Endometrium (tissue), 2 donors: ENCODE data around the gene TMED4.
"Not testable (repeated sequence)": the region's sequence is repeated elsewhere in the genome, so short reads cannot be mapped to it uniquely, and the experiment has no call there.

ENCODE experiments used
- FAIRE-seq: peaks from 2 replicates; lab custom pipeline; 2012; peaks lifted over from hg19 to GRCh38; lab: Jason Lieb, UNC
- donor health status: control.
- donor health status: control.

Gene TMED4

DNA sequence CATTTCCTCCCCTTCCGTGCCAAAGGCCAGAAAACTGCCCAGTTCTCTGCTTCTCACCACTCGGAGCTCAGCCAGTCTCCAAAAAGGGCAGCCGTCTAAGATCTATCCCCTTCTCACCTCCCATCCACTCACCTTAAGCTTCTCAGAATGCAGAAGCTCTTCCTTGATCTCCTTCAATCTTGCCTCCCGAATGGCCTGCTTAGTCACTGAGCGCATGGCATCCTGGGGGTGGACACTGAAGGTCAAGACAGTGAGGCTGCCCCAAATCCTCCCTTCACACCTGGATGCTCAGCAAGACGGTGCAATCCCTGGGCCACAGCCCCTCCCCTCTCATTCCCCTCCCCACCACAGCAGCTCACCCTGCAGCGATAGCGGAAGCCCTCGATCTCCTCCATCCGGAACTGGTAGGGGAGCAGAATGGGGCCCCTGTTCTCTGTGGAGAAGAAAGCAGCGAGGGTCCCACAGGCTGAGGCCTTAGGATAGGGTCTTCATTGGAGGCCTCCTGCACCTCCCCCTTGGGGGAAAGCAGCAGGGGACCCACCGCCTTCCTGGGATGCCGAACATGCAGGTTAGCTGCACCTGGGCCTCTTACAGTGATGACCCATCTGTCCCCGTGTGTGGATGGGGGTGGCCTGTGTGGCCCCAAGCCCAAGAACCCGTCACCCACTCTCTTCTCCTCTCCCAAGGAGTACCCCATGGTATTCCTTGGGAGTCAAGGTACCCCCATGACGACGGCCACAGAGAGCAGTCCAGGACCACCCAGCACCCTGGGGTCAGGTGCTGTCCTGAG, 13.1 kb downstream of the TMED4 start:
- no peak for FAIRE-seq

DNA sequence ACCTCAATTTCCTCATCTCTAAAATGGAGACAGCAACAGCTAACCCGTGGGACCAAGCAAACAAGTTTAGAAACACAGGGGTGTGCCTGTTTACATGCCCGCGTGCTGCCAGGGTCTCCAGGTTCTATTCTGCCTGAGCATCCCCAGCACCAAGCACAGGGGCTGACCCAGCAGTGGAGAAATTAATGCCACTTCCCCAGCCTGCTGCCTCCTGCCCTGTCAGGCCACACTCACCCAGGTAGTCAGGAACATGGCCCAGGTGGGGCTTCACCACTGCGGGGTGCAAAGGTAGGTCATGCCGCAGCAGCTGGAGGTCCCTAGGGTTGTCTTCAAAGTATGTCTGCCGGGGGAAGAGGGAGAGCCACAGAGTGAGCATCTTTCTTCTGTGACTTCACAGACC, 14.1 kb downstream of the TMED4 start:
- FAIRE-seq, result no peak

DNA sequence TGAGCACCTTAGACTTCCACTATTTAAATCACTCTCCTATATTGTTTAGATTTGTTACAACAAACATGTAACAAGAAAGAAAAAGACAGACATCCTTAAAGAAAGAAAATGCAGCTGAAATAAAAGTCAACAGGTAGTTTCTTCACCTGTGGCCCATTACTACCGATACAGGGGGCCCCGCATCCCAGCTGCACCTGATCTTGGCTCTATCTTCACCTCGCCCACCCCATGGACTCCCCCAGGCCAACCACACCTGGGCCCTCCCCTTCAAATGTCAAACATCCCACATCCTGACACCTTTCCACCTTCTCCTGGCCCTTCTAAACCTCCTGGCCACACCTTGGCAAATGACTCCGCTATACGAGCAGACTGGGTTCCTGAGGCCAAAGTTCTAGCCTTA, 15.4 kb downstream of the TMED4 start:
- no peak for FAIRE-seq

DNA sequence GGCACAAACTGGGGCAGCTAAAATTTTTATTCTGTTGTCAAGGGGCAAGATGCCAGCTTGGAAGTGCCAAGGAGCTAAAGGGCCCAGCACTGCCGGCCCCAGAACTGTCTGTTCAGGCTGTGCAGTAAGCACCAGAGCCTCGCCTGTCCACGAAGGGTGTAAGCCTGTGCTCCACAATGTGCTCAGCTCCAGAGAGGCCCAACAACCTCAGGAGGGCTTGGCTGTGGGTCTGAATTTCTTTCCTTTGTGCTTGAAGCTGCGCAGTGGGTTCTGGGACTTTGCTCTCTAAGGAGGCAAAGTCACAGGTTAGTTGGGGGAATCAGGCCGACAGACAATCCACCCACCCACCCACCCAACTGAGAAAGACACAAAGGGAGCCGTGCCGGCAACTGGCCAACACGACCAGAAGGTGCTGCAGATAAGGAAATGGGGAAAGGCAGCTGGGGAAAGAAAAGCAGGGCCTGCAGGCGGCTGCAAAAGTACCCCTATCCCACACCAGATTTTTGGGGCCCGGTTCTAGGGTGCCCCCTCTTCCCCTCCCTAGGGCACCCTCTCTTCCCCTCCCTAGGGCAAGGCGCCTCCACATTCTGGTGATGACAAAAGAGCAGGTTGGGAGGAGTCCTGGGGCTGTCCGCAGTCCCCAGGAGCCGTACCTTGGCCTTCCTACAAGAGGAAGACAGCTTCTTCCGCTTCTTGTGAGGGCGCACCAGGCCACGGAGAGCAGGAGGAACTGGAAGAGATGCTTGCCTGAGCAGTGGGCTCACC, 16.1 kb downstream of the TMED4 start:
- FAIRE-seq, result no peak

DNA sequence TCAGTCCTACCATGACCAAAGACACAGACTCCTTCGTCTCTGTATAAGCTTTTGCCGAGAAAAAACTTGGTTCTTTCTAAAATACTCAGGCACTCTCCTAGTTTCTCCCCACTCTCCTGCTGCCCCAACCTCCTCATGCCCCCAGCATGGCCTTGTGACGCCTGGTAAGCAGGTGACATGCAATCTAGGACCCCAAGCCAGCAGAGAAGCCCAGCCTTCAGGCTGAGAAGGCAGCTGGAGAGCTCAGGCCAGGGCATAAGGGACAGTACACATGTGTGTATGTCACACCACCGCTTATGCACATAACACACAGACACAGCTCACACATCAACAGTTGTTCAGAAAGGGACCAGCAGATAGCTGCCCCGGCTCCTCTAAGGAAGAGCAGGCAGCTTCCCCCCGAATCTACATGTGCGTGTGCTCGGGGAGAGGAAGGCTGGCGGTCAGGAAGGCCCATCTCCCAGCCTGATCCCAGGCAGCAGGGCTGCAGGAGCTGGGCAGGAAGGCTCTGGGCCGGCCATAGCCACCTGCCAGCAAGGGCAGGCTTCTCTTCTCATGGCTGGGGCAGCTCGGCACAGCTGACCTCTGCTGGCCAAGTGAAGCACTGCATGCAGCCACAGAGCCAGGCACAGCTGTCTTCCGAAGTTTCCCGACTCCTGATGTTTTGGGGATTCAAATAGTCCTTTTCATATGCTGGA, 16.8 kb downstream of the TMED4 start:
- no peak for FAIRE-seq

DNA sequence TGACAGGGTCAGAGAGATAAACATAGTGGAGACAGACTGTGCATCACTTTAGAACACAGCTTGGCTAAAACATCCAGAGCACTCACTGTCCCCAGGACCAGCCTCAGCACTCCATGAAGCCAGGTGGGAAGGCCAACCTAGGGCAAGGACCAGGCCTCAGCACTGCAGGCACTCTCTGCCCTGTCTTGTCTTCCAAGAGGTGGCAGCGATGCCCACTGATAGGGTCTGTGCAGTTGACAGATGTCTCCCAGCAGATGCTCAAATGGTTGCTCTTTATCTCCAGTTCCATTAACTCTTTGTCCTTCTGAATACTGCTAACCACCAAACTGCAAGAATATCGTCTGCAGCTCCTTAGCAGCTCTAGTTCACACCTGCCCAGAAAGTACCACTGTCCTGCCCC, 17.4 kb downstream of the TMED4 start:
- no peak for FAIRE-seq

DNA sequence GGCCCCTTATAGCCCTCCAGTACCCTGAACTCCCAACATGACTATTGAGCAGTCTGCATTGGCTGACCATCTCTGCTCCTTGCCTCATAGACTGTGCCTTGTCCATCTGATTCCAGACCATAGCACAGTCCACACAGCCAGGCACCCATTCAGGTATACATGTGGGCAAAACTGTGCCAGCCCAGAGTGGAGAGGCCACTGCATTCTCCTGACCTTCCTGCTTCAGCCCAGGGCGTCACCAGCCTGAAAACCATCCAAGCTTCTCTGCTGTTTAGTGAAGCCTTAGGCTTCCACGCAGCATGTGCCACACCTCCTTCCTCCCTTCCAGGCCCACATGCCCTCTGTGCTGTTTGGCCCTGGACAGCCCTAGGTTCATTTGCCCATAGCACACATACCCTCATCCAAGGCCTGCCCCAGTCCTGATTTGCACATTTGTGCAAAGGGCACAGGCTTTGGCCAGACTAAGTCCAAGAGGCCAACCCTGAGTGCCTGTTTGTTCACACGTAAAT, 18.8 kb downstream of the TMED4 start:
- FAIRE-seq, result no peak

DNA sequence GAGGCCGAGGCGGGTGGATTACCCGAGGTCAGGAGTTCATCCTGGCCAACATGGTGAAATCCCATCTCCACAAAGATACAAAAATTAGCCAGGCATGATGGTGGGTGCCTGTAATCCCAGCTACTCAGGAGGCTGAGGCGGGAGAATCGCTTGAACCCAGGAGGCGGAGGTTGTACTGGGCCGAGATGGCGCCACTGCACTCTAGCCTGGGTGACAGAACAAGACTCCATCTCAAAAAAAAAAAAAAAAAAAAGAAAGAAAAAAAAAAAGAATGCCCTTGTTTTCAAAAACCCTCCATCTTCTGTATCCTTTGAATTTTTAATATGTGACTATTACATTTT, 19.4 kb downstream of the TMED4 start:
- not testable (repeated sequence) for FAIRE-seq

DNA sequence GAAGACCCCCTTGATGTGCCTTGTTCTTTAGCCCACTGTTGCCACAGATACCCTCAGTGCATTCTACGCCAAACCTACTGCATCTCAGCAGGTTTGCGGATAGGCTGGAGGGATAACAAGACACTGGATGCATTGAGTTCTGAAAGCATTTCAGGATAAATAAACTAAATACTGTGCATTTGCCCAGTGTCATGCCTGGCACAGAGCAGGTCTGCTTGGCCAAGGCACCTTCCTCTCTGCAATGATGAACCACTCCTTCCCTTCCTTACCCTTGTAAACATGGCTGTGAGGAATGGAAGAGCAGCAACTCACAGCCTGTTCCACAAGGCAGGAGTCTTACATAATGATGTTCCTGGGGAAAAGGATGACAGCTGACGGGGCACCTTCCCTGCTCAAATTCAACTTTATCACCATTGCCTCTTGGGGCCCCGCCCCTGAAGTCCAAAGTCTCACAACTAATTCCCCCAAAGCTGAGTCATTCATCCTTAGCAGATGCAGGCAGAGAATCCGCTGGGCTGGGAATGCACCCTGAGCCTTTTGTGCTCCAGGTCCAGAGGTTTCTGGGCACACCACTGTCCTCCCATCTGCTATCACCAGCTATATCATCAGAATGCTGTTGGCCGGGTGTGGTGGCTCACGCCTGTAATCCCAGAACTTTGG, 19.9 kb downstream of the TMED4 start:
- FAIRE-seq, result no peak

DNA sequence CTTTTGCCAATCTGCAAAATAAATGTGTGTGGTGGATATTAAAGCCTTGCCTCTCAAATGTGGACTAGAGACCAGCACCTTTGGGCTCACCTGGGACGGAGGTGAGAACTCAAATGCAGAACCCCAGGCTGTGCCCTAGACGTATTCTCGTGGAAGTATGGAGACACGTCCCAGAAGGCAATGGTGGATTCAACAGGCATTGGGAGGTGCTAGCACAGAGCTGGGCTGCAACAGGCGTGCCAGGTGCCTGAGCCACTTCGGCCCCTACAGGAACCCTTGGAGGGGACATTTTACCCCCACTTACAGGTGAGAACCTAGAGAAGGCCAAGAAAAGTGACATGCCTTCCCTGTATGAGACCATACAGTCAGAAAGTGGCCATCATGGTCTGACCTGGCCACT, 20.6 kb downstream of the TMED4 start:
- FAIRE-seq, result no peak

DNA sequence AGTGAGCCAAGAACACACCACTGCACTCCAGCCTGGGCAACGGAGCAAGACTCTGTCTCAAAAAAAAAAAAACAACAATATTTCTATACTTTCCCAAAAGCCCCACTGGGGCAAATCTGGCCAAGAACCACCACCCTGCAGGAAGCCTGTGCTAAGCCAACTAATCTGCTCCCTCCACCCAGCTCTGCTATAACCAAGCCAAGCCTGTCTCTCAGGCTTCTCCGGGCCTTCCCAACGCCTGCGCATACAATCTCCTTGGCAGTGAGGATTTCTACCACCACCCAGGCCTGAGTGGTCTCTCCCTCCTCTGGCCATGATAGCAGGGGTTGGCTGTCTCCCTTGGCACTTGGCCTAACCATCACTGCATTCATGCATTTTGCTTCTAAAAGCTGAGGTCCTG, 22.5 kb downstream of the TMED4 start:
- no peak for FAIRE-seq

DNA sequence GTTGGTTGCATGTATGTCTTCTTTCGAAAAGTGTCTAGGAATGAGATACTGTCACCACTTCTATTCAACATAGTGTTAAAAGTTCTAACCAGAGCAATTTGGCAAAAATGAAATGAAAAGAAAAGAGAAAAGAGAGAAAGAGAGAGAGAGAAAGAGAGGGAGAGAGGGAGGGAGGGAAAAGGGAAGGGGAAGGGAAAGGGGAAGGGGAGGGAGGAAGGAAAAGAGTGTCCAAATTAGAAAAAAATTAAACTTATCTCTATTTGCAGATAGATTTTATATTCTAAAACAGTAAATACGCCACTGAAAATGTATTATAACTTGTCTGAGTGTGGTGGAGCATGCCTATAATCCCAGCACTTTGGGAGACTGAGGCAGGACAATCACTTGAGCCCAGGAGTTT, 24.5 kb downstream of the TMED4 start:
- FAIRE-seq, result no peak

DNA sequence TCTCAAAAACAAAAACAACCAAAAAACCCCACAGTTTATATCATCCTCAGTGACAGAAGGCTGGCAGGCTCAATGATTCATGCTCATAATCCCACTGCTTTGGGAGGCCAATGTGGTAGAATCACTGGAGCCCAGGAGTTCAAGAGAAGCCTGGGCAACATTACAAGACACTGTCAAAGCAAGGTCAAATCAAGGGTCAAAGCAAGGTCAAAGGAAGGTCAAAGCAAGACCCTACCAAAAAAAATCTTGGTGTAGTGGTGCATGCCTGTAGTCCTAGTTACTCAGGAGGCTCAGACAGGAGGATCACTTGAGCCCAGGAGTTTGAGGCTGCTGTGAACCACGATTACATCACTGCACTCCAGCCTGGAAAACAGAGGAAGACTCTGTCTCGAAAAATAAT, 26.7 kb downstream of the TMED4 start:
- no peak for FAIRE-seq

DNA sequence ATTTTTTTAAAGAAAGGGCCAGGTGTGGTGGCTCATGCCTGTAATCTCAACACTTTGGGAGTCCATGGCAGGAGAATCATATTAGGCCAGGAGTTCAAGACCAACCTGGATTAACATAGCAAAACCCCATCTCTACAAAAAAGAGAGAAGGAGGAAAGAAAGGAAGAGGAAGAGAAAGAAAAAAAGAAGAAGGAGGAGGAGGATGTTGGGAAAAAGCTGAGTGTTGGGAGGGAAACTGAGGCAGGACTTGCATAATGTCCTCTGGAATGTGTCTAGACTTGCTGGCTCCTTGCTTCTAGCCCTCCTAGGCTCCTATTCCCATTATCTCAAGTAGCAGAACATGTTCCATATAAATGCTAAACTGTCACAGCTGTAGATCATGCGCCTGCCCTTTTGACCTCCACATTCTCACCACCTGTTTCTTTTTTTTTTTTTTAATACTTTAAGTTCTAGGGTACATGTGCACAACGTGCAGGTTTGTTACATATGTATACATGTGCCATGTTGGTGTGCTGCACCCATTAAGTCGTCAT, 29.5 kb downstream of the TMED4 start:
- not testable (repeated sequence) for FAIRE-seq

DNA sequence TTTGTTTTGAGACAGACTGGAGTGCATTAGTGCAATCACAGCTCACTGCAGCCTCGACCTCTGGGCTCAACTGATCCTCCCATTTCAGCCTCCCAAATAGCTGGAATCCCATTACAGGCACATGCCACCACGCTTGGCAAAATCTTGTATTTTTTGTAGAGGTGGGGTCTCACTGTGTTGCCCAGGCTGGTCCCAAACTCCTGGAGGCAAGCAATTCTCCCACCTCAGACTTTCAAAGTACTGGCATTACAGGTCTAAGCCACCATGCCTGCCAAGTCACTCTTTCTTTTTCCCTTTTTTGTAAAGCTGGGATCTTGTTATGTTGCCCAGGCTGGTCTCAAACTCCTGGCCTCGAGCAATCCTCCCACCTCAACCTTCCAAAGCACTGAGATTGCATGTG, 32.6 kb downstream of the TMED4 start:
- FAIRE-seq, result no peak

DNA sequence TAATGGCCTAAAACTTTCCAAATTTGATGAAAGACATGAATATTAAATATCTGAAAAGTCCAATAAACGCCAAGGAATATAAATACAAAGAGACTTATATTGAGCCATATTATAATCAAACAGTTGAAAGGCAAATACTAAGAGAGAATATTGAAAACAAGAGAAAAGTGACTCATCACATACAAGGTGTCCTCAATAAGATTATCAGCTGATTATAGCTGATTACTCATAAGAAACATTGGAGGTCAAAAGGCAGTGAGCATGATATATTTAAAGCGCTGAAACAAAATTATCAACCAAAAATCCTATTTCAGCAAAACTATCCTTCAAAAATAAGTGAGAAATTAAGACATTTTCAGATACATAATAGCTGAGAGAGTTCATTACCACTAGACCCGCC, 33.1 kb downstream of the TMED4 start:
- FAIRE-seq, result no peak

DNA sequence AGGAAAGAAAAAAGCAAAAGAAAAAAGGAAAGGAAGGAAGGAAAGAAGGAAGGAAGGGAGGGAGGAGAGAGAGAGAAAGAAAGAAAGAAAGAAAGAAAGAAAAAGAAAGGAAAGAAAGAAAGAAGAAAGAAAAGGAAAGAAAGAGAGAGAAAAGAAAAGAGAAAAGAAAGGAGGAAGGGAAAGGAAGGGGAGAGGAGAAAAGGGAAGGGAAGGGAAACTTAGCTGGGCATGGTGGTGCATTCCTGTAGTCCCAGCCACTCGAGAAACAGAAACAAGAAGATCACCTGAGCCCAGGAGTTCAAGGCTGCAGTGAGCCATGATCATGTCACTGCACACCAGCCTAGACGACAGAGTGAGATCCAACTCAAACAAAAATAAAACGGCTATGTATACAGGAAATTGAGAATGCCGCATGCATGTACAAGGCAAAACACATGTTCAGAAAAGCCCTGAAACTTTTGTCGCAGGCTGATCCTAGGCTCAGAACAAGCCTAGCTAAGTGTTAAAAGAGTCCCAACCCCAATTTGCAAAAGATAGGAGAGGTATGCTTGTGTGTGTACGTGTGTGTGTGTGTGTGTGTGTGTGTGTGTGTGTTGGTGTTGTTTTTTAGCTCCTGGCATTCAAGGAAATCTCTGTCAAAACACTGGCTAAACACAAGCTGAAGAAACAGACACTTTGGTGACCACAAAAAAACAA, 34.3 kb downstream of the TMED4 start:
- FAIRE-seq, result no peak

DNA sequence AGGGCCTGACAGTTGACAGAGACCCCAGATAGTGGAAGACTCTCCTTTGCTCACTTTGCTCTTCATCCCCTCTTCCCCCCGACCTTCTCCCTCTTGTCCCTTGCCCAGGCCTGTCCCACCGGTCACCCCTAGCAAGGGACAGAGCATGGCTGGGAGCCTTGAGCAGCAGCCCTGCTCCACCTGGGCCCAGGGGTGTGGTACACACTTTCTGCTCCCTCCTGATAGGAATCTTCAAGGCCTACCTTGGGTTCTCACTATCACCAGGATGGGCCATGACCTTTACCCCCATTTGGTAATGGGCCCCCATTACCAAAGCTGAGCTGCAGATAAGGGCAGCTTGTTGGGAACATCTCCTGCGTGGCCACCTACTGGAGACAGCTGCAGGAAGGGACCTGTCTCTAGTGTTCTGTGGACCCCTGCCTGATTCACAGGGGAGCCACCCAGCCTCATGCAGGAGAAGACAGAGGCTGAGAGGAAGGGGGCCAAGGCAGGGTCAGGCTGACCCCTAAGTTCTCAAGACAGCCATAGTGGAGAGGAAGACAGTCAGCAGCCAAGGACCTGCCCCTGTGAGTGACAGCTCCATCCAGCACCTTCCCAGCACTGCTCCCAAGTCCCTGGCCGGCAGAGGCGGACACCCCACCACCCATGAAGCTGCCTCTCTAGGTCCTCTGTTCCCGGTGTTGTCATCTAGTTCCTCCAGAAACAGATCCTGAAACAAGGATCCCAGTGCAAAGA, 40.0 kb downstream of the TMED4 start:
- no peak for FAIRE-seq

DNA sequence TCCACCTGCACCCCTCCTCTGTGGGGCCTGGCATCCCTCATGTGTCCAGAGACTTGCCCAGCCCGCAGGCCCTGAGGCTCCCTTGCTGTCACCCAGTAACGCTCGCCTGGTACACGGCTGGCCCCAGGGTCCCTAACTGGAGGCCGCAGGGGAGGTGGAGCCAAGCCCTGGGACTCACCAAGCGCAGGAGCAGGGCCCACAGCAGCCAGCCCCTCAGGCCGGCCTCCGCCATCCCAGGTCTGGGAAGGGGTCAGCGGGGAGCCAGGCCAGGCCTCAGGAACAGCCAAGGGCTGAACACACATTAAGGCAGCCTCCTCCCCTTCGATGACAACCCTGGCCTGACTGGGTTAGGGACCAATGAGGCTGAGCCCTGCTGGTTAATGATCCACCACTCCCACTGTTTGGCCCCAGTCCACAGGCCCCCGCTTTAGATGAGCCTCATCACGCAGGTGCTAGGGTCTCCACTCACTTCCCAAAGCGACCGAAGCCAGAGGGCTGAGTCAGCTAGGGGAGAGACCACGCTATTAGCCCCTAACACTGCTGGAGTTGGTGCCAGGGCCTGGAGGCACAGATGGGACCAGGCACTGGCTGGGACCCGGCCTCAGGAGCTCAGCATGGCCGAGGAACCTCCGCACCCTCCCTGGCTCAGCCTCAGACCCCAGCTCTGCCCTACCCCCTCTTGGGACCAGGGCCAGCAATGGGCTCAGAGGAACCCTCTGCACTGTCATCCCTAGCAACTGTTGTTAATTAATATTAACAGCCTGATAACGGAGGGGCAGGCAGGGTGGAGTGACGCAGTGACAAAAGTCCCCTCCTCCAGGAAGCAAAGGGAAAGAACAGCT, 40.8 kb downstream of the TMED4 start, which contains the start of gene NPC1L1:
TSS of gene NPC1L1 (minus strand) at position 303 of the 842 bp plus-strand sequence. CDS start at position 232, 71 bp downstream.
- FAIRE-seq, result no peak

DNA sequence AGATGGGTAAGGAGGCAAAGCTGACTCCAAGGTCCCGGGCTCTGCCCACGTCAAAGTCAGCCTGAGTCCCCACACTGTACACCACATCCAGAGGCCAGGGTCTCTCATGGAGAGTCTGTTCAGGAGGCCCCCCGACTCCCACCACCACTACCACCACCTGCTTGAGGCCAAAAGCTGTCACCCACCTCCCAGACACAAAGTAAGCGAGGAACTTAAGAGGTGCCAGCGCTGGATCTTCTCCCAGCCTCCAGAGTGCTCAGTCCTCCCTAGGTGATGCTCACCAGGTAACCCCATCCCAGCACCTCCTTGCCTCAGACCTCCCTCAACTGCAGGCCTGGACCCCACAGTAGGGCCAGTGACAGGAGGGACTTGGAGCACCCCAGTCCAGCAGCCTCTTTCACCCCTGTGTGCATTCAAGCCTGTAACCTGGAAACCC, 41.4 kb downstream of the TMED4 start:
- no peak for FAIRE-seq
